ENCODE data around the gene SPRN.

DNA sequence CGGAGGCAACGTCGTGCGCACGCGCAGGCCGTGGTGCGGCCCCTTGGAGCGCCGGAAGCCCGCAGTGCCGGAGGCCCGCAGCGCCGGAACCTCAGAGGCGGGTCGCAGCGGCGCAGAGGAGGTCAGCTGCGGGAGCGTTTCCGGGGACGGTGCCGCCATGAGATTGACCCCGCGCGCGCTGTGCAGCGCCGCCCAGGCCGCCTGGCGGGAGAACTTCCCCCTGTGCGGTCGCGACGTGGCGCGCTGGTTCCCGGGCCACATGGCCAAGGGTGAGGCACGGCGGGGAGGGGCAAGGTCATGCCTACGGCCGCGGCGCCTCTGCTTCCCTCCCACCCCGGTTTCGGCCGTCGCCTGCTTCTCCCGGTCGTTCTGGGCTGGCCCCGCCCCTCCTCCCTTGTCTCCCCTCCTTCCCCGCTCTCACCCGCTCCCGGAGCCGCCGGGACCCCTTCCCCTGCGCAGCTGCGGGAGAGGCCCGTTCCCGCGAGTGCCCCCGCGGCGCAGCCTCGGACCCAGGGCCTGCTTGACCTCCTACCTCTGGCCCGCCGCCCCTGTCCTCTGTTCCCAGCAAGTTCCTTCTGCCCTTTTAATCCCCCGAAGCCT lies 30.3 kb downstream of the SPRN start, which contains the start of gene MTG1:
- TF ChIP-seq GATA3 (IDR thresholded peaks at IDR 0.05; ENCODE audit: low read depth, low read length) (no peak), GATA2 (IDR thresholded peaks at IDR 0.05; ENCODE audit: low read depth, low read length) (no peak)

All from SH-SY5Y (cell line).